Peyer's patch (tissue), 4 donors: Measurements from ENCODE around the gene CASZ1.

Experiments
- POLR2A ChIP-seq, 2 donors: fragments of 450-650 bp; IDR thresholded peaks; one replicate each; pipeline ENCODE4 v1.5.1; 2017; ENCODE audit warnings: antibody characterized with exemption in 2 of 2, mild to moderate bottlenecking in 2 of 2, moderate library complexity in 2 of 2
- TF ChIP-seq, protein P1 (sequence below), 6 experiments: fragments of 450-650 bp in 4 of 6; fragments of 200-600 bp in 2 of 6; sonication (generic) in 1 of 6; IDR thresholded peaks; one replicate each; pipeline ENCODE4 v1.5.1; 2017 to 2019; ENCODE audit warnings: antibody characterized with exemption in 6 of 6, mild to moderate bottlenecking in 3 of 6, moderate library complexity in 1 of 6

DNA sequence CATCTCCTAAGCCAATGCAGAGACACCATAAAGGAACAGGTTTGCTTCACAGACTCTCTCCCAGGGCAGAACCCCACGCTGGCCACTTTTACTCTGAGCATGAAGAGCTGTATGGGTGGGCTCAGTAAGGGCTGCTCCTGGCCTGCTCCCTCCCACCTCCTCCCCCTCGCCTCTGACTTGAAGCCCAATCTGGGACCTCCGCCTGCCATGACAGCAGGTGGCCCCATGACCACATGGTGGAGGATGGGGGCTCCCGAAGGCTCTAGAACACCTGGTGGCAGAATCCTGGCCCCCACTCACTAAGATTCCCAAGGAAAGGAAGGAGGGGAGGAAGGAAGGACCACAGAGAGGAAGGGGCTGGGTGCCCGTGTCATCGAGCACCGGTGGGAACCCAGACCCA is 23.7 kb downstream of the CASZ1 start:
- TF ChIP-seq, protein P1, sequence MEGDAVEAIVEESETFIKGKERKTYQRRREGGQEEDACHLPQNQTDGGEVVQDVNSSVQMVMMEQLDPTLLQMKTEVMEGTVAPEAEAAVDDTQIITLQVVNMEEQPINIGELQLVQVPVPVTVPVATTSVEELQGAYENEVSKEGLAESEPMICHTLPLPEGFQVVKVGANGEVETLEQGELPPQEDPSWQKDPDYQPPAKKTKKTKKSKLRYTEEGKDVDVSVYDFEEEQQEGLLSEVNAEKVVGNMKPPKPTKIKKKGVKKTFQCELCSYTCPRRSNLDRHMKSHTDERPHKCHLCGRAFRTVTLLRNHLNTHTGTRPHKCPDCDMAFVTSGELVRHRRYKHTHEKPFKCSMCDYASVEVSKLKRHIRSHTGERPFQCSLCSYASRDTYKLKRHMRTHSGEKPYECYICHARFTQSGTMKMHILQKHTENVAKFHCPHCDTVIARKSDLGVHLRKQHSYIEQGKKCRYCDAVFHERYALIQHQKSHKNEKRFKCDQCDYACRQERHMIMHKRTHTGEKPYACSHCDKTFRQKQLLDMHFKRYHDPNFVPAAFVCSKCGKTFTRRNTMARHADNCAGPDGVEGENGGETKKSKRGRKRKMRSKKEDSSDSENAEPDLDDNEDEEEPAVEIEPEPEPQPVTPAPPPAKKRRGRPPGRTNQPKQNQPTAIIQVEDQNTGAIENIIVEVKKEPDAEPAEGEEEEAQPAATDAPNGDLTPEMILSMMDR (IDR thresholded peaks at IDR 0.05): no peak
- no peak for TF ChIP-seq POLR2A (IDR thresholded peaks at IDR 0.05)
